WTC11 (cell line): ENCODE data around the gene LMF1.

ENCODE experiments used
- NFE2L1 ChIP-seq: sonication (generic); formaldehyde crosslinking; IDR thresholded peaks from 2 replicates; pipeline ENCODE4 v1.8.1; 2023; ENCODE audit warnings: missing genetic modification reagents
- NFYB ChIP-seq: sonication (generic); formaldehyde crosslinking; conservative IDR thresholded peaks from 2 replicates; pipeline ENCODE4 v1.8.0; 2022; ENCODE audit warnings: low read depth, missing genetic modification reagents
- OVOL2 ChIP-seq: fragments of 250-450 bp; sonication (Bioruptor Pico); IDR thresholded peaks from 2 replicates; pipeline ENCODE4 v1.9.0; 2021; ENCODE audit warnings: mild to moderate bottlenecking, borderline replicate concordance
- PRRX2 ChIP-seq: fragments of 250-450 bp; sonication (Bioruptor Pico); IDR thresholded peaks from 2 replicates; pipeline ENCODE4 v1.8.0; 2021; ENCODE audit warnings: mild to moderate bottlenecking
- RELA ChIP-seq: sonication (generic); formaldehyde crosslinking; IDR thresholded peaks from 2 replicates; pipeline ENCODE4 v1.8.1; 2022; ENCODE audit warnings: missing genetic modification reagents, mild to moderate bottlenecking, borderline replicate concordance
- RORB ChIP-seq: fragments of 250-450 bp; sonication (Bioruptor Pico); IDR thresholded peaks from 2 replicates; pipeline ENCODE4 v1.9.0; 2021; ENCODE audit warnings: mild to moderate bottlenecking
- TEAD4 ChIP-seq: sonication (generic); formaldehyde crosslinking; IDR thresholded peaks from 2 replicates; pipeline ENCODE4 v1.8.0; 2022; ENCODE audit warnings: mild to moderate bottlenecking, missing genetic modification reagents
- ZNF317 ChIP-seq: sonication (generic); formaldehyde crosslinking; IDR thresholded peaks from 2 replicates; pipeline ENCODE4 v1.8.1; 2023; ENCODE audit warnings: low read depth, mild to moderate bottlenecking, moderate library complexity, missing genetic modification reagents, borderline replicate concordance
- TF ChIP-seq, protein P1 (sequence below): fragments of 200-600 bp; IDR thresholded peaks from 2 replicates; pipeline ENCODE4 v1.8.0; 2022; ENCODE audit warnings: antibody characterized with exemption
- TF ChIP-seq, protein P2 (sequence below): sonication (generic); formaldehyde crosslinking; IDR thresholded peaks from 2 replicates; pipeline ENCODE4 v1.8.1; 2023; ENCODE audit warnings: mild to moderate bottlenecking, missing genetic modification reagents, moderate library complexity
- TF ChIP-seq, protein P3 (sequence below): sonication (generic); formaldehyde crosslinking; IDR thresholded peaks from 2 replicates; pipeline ENCODE4 v1.8.0; 2022; ENCODE audit warnings: mild to moderate bottlenecking, missing genetic modification reagents

DNA sequence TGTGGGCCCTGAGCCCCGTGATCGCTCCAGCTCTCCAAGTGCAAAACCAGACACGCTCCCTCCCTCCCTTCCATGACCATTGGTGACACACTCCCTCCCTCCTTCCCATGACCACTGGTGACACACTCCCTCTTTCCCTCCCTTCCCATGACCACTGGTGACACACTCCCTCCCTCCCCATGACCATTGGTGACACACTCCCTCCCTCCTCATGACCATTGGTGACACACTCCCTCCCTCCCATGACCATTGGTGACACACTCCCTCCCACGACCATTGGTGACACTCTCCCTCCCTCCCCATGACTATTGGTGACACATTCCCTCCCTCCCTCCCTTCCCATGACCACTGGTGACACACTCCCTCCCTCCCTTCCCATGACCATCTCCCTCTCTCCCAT lies 56.3 kb downstream of the LMF1 start:
- TF ChIP-seq RORB (CRISPR knock-in tag) (no peak), NFYB (CRISPR knock-in tag) (no peak), PRRX2 (CRISPR knock-in tag) (no peak), TEAD4 (no peak), NFE2L1 (CRISPR knock-in tag) (no peak), ZNF317 (CRISPR knock-in tag) (no peak), RELA (CRISPR knock-in tag) (no peak), OVOL2 (CRISPR knock-in tag) (no peak)
- TF ChIP-seq, protein P1, sequence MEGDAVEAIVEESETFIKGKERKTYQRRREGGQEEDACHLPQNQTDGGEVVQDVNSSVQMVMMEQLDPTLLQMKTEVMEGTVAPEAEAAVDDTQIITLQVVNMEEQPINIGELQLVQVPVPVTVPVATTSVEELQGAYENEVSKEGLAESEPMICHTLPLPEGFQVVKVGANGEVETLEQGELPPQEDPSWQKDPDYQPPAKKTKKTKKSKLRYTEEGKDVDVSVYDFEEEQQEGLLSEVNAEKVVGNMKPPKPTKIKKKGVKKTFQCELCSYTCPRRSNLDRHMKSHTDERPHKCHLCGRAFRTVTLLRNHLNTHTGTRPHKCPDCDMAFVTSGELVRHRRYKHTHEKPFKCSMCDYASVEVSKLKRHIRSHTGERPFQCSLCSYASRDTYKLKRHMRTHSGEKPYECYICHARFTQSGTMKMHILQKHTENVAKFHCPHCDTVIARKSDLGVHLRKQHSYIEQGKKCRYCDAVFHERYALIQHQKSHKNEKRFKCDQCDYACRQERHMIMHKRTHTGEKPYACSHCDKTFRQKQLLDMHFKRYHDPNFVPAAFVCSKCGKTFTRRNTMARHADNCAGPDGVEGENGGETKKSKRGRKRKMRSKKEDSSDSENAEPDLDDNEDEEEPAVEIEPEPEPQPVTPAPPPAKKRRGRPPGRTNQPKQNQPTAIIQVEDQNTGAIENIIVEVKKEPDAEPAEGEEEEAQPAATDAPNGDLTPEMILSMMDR = no peak
- TF ChIP-seq, protein P2, sequence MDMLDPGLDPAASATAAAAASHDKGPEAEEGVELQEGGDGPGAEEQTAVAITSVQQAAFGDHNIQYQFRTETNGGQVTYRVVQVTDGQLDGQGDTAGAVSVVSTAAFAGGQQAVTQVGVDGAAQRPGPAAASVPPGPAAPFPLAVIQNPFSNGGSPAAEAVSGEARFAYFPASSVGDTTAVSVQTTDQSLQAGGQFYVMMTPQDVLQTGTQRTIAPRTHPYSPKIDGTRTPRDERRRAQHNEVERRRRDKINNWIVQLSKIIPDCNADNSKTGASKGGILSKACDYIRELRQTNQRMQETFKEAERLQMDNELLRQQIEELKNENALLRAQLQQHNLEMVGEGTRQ (CRISPR knock-in tag) = no peak
- TF ChIP-seq, protein P3, sequence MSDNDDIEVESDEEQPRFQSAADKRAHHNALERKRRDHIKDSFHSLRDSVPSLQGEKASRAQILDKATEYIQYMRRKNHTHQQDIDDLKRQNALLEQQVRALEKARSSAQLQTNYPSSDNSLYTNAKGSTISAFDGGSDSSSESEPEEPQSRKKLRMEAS (CRISPR knock-in tag) = no peak
